Colon (tissue), 2 donors: ENCODE data around the gene ARSI.

Experiments used
- FAIRE-seq: peaks from 2 replicates; lab custom pipeline; 2012; peaks lifted over from hg19 to GRCh38; lab: Jason Lieb, UNC
- donor health status: control.
- donor health status: control.

The ARSI gene

DNA sequence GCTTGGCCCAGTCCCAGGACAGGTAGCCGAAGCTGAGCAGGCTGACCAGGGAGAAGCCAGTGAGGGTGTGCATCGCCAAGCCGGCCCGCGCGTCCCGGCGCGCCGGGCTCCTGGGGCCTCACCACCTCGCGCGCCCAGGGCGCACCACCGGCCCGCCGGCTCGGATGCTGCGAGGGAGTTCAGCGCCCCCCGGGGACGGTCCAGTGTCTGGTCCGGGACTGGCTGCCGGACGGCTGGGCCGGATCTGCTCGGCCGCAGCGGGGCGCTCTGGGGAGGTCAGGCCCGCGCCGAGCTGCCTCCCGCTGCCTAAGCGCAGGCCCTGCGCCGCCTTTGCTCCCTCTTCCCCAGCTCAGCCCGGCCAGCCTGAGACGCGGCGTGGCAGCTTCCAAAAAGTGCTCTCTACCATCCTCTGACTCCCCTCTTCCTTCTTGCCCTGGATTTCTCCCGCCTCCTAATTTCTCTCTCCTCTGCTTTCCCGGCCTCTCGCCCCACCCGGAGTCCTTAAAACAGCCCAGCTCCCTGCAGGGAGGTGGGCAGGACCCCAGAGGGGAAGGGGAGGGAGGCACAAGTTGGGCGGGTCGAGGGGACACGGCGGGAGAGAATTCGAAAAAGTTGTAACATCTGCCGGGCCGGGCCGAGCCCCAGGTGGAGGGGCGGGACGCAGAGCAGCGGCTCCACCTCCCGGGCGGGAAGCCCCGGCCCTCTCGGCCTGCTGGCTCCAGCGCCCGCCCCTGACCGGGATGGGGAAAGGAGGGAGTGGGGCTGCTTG lies at the start of gene ARSI:
ARSI (minus strand) TSS at position 605 of the 769 bp plus-strand sequence; CDS start at position 73, 532 bp downstream.
- FAIRE-seq = no peak

DNA sequence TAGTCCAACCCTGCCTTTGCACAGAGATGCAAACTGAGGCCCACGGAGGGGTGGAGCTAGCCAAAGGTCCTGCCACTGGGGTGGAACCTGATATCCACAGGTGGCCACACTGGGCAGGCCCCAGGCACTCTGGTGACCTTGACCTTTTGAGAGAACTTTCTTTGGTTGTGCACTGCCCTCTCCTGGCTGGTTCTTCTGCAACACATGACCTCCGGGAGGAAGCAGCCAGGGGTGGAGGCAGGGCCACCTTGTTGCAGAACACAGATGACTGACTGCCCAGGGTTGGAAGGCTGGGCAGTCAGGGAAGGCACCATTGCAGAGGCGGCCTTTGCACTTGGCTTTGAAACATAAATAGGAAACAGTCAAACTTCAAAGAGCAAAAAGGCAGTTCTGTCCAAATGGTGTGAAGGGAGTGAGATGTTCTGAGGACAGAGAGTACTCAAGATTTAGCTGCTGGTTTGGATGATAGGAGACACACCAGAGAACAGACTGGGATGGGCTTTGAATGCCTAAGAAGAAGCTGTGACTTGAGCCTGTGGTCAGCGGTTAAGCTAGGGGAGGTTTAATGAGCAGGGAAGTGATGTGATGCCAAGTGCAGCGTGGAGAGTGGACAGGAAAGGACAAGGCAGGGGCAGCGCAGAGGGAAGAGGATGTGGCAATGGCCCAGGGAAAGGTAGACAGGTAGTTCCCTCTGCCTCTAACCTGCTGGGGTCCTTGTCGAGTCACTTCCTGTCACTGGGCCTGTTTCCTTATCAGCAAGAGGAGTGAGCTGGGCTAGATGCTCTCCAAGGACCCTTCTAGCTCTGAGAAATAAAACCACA lies 48.0 kb upstream of the ARSI start:
- no peak for FAIRE-seq

- no peak for FAIRE-seq
Observed at GRCh38 chr5:150349681-150350275, 47.1 kb upstream of the ARSI start.

DNA sequence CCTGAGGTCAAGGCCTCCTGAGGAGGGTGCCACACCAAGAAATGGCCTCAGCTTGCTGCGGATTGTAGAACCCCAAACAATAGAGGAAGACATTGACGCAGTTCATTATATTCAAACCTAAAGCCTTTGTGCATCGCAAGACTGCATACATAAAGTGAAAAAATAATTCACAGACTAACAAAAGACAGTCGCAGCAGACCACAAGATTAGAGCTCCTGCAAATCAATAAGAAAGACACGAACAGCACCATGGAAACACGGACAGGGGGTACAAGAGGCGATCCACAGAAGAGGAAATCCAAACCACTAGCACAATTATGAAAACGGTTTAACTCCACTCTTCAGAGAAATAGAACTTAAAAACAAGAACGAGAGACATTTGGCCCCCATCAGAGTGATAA lies 44.7 kb upstream of the ARSI start:
- FAIRE-seq = no peak

GRCh38 chr5:150347003-150347402 lies 44.3 kb upstream of the ARSI start:
- FAIRE-seq = no peak

DNA sequence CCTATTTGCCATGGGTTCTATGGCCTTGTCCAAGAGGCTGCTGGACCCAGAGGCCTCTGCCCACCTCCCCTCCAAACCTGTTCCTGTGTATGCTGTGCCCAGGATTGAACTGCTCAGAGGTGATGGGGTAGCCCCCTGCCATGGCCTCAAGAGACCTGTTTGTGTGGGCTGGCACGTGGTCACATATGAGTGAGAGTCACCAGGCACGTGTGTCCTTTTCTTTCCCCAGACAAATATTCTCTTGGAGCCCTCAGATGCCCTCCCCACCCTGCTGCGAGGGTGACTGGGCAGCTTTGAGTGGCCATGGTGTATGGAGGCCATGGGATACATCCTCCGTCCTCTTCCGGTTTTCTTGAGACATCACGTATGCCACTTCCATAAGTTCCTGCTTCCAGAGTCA lies 43.9 kb upstream of the ARSI start:
- FAIRE-seq = no peak

GRCh38 chr5:150345716-150346115 lies 43.0 kb upstream of the ARSI start:
- no peak for FAIRE-seq

- no peak for FAIRE-seq
Observed at GRCh38 chr5:150343994-150344631, 41.4 kb upstream of the ARSI start.

- FAIRE-seq = no peak
Observed at GRCh38 chr5:150342583-150342982, 39.9 kb upstream of the ARSI start.

GRCh38 chr5:150341989-150342388 lies 39.3 kb upstream of the ARSI start:
- no peak for FAIRE-seq

- FAIRE-seq = no peak
Observed at GRCh38 chr5:150341331-150341730, 38.6 kb upstream of the ARSI start.

DNA sequence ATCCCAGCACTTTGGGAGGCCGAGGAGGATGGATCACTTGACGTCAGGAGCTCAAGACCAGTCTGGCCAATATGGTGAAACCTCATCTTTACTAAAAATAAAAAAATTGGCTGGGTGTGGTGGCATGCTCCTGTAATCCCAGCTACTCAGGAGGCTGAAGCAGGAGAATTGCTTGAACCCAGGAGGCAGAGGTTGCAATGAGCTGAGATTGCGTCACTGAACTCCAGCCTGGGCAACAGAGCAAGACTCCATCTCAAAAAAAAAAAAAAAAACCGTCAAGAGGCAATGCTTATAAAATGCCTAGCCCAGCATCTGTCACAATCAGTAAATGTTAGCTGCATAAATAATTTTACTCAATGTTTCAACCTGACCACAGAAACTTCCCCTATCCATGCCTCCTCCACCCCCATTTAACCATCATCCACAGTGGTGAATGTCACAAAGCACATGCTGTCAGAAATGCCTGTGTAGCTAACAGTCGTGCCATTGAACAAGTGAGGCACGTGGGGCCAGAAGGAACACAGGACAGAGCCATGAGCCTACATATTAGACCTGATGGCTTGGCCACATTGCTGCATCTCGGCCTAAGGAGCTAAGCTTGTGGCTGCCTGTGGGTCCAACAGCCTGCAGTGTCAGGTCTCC lies 38.0 kb upstream of the ARSI start:
- no peak for FAIRE-seq

- FAIRE-seq = no peak
Observed at GRCh38 chr5:150339841-150340240, 37.1 kb upstream of the ARSI start.

DNA sequence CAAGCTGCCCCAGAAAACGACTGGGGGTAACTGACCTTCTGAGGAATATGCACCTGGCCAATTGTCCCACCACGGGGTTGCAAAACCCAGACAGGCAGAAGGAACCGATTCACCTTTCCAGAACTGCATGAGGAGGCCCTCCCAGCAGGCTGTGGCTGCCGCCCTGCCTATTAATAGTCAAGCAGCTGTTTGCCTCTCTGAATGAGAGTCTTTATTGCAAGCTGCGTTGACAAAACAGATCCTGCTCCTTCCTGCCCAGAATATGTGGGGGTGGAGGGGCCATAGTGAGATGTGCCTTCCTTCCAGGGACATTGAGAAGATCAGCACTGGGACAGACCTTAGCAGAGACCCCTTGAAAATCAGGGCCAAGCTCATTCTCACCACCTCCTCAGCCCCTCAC lies 36.5 kb upstream of the ARSI start:
- no peak for FAIRE-seq

DNA sequence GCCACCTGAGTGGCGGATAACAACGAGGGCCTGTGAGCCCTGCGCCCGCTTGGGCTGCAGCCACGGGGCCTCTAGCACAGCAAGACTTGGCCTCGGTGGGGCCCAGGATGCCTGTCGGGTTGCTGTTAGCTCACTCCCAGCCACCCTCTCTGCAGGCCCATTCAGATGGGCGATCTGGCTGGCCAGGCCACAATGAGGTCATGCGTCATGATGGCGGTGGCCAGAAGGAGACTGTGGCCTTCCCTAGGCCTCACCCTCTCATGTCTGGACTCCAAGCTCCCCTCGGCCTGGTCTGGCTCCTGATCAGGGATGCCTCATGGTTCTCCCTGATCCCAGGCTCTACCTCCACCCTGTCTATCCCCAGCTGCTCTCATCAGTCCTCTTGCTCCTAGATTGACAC lies 35.8 kb upstream of the ARSI start:
- no peak for FAIRE-seq

- FAIRE-seq = no peak
Observed at GRCh38 chr5:150335778-150336177, 33.1 kb upstream of the ARSI start.

DNA sequence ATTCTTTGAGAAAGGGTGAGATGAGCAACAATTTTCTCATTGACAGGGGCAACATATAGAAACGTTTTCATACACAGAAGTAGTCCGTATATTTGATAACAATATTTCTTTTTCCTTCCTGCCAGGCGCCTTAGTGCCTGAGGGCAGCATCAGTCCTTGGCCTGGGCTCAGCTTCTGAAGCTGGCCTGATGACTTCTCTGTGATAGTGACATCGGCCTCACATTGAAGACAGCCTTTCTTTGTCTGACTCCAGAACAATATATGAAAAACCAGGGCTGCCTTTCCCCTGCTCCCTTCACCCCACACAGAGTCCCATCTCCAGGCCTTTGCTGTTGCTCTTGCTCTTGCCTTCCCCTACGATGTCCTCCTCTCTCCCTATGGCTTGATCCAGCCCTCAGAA lies 30.7 kb upstream of the ARSI start:
- no peak for FAIRE-seq

DNA sequence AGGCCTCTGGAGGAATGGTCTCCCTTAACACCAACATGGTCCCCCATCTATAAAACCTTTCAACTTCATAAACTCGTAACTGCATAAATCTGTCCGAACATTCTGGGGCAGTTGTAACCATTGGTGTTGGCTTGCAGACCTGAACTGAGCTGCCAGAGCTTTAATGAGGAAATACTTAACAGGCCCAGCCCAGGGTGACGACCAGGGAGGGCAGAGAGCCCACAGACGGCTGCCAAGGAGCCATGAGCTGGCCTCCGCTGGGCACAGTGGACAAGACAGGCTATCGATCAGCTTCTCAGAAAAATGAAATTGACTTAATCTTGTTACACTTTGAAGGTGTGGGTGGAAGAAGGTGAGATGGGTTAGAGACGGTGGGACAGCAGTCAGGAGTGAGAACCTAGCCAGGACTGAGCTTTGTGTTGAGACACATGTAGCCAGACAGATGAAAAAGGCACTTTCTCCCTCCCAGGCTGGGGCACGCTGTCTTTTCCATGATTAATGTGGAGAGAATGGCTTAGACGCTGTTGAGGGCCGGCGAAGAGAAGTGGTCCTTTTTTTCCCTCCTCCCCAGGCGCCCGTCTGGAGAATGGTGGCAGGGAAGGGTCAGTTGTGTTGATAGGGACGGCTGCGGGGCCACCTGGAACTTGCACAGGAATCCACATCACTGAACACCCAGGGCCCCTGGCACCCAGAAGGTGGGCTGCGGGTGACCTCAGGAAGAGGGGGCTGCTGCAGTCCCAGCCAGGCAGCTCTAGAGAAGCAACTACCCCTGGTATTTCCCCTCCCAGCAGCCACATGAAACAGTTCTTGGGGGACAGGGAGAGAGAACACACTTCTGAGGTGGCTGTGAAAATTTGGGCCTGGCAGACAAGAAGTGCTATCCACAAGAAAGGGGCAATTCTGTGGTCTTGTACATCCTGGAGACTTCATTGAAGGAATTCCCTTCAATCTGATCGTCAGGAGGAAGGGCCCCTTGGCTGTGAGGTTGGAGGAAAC lies 27.5 kb upstream of the ARSI start:
- FAIRE-seq = no peak

DNA sequence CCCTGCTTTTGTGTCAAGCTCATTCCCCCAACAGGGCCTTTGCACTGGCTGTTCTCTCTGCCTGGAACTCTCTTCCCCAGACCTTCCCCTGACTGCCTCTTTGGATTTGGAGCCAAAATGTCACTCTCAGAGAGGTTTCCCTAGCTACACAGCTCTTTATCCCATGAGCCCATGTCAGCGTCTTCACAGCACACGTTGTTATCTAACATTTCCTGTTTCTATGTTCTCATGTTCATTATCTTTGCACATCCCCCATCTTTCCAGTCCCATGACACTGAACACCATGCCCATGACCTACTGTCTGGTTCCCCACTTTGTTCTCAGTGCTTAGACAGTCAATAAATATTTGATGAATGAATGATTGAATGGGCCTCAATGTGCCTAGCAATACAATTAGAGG lies 26.3 kb upstream of the ARSI start:
- FAIRE-seq = no peak

- no peak for FAIRE-seq
Observed at GRCh38 chr5:150328515-150328914, 25.8 kb upstream of the ARSI start.

DNA sequence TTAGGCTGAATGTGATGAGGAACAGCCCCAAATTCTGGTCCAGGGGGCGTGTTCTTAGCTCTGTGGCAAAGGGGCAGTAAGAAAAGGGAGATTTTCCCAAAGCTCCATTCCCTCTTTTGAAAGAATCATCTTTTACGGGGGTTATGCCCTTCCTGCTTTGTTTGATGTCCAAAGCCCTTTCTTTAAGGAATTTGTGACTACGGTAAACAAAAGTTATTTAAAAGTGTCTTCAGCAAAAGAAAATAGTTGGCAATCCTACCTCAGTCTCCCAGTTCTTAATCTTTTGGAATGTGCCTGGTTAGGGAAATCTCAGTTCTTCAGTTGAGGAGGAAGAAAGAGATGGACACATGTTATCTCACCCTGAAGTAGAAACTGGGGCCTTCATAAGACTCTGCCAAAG lies 24.4 kb upstream of the ARSI start:
- no peak for FAIRE-seq
